ENCODE measurements around the gene CDH13.

CDH13 gene

DNA sequence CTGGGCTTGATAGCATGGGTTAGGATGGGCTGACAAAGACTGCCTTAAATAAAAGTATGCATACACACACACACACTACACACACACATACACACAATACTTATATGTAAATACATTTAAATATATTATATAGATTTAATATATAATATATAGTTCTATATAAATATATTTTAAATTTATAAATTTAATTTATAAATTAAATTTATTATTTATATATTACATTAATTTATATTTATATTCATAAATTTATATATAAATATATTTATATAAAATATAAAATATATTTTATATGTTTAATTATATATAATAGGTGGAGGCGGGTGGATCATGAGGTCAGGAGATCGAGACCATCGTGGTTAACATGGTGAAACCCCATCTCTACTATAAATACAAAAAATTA lies 83.2 kb downstream of the CDH13 start:
- TF ChIP-seq POLR2AphosphoS5 (IDR thresholded peaks at IDR 0.05; ENCODE audit: low read depth, low read length) (no peak), FOXP2 (optimal IDR thresholded peaks at IDR 0.05; ENCODE audit: borderline replicate concordance, extremely low read depth, extremely low read length, insufficient read depth) (no peak), TAF1 (IDR thresholded peaks at IDR 0.05; ENCODE audit: borderline replicate concordance, insufficient read depth, low read length) (no peak), SIN3A (IDR thresholded peaks at IDR 0.05; ENCODE audit: borderline replicate concordance, insufficient read depth, low read length) (no peak)
- TF ChIP-seq, protein P1, sequence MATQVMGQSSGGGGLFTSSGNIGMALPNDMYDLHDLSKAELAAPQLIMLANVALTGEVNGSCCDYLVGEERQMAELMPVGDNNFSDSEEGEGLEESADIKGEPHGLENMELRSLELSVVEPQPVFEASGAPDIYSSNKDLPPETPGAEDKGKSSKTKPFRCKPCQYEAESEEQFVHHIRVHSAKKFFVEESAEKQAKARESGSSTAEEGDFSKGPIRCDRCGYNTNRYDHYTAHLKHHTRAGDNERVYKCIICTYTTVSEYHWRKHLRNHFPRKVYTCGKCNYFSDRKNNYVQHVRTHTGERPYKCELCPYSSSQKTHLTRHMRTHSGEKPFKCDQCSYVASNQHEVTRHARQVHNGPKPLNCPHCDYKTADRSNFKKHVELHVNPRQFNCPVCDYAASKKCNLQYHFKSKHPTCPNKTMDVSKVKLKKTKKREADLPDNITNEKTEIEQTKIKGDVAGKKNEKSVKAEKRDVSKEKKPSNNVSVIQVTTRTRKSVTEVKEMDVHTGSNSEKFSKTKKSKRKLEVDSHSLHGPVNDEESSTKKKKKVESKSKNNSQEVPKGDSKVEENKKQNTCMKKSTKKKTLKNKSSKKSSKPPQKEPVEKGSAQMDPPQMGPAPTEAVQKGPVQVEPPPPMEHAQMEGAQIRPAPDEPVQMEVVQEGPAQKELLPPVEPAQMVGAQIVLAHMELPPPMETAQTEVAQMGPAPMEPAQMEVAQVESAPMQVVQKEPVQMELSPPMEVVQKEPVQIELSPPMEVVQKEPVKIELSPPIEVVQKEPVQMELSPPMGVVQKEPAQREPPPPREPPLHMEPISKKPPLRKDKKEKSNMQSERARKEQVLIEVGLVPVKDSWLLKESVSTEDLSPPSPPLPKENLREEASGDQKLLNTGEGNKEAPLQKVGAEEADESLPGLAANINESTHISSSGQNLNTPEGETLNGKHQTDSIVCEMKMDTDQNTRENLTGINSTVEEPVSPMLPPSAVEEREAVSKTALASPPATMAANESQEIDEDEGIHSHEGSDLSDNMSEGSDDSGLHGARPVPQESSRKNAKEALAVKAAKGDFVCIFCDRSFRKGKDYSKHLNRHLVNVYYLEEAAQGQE (IDR thresholded peaks at IDR 0.05; ENCODE audit: insufficient read depth in 1 of 2, low read depth in 2 of 2, low read length in 2 of 2): no peak

DNA sequence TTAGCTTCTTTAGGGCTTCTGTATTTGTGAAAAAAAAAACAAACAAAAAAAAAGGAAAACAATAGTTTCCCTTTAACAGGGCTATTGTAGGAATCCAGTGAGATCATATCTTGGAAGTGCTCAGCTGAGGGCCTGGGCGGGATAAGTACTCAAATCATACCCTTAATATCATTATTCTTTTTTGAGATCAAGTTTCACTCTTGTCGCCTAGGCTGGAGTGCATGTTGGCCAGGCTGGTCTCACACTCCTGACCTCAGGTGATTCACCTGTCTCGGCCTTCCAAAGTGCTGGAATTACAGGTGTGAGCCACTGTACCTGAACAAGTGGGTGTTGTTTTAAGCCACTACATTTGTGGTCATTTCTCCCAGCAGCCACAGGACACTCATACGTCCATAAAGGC lies 87.0 kb downstream of the CDH13 start:
- TF ChIP-seq TAF1 (IDR thresholded peaks at IDR 0.05; ENCODE audit: borderline replicate concordance, insufficient read depth, low read length): no peak
- TF ChIP-seq POLR2AphosphoS5 (IDR thresholded peaks at IDR 0.05; ENCODE audit: low read depth, low read length): no peak
- TF ChIP-seq, protein P1 (IDR thresholded peaks at IDR 0.05; ENCODE audit: insufficient read depth in 1 of 2, low read depth in 2 of 2, low read length in 2 of 2): no peak
- no peak for TF ChIP-seq SIN3A (IDR thresholded peaks at IDR 0.05; ENCODE audit: borderline replicate concordance, insufficient read depth, low read length)
- TF ChIP-seq FOXP2 (optimal IDR thresholded peaks at IDR 0.05; ENCODE audit: borderline replicate concordance, extremely low read depth, extremely low read length, insufficient read depth): no peak

DNA sequence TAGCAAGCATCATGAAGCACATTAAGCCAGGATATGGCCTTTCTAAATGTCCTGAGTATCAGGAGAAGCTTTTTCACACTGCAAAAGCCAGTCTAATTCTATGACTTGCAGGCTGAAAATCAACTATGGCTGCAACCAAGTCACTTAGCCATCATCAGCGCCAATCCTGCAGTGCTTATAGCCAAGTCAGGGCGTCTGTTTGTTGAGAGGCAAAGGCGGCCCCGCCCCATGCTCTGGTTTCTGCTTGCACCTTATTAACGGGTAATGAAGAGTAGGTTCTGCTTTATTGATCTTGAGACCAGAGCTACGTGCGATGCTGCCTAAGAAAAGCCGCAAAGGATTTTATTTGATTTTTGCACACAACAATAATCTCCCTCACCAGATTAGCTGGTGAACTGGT lies 88.4 kb downstream of the CDH13 start:
- no peak for TF ChIP-seq TAF1 (IDR thresholded peaks at IDR 0.05; ENCODE audit: borderline replicate concordance, insufficient read depth, low read length)
- TF ChIP-seq SIN3A (IDR thresholded peaks at IDR 0.05; ENCODE audit: borderline replicate concordance, insufficient read depth, low read length): no peak
- TF ChIP-seq FOXP2 (optimal IDR thresholded peaks at IDR 0.05; ENCODE audit: borderline replicate concordance, extremely low read depth, extremely low read length, insufficient read depth): no peak
- TF ChIP-seq, protein P1 (IDR thresholded peaks at IDR 0.05; ENCODE audit: insufficient read depth in 1 of 2, low read depth in 2 of 2, low read length in 2 of 2): no peak
- no peak for TF ChIP-seq POLR2AphosphoS5 (IDR thresholded peaks at IDR 0.05; ENCODE audit: low read depth, low read length)

DNA sequence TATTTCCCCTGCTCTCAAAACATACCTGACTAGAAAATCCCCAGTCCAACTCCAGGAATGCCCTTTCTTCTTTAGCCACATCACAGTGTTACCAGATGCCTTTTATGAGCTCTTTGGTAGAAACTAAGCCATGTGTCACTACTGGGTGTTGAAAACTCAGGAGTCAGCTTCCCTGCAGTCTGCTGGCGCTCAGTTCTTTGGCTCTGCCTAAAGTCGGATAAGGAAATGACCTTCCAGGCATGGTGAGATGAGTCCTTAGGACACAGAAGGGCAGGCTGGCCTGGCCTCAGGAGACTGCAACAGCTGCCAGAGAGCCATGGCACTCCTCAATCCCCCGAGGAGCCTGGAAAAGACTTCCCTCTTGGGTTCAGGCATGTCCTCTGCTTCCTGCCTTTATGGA lies 89.1 kb downstream of the CDH13 start:
- TF ChIP-seq SIN3A (IDR thresholded peaks at IDR 0.05; ENCODE audit: borderline replicate concordance, insufficient read depth, low read length) (no peak), TAF1 (IDR thresholded peaks at IDR 0.05; ENCODE audit: borderline replicate concordance, insufficient read depth, low read length) (no peak), FOXP2 (optimal IDR thresholded peaks at IDR 0.05; ENCODE audit: borderline replicate concordance, extremely low read depth, extremely low read length, insufficient read depth) (no peak), POLR2AphosphoS5 (IDR thresholded peaks at IDR 0.05; ENCODE audit: low read depth, low read length) (no peak)
- TF ChIP-seq, protein P1 (IDR thresholded peaks at IDR 0.05; ENCODE audit: insufficient read depth in 1 of 2, low read depth in 2 of 2, low read length in 2 of 2): no peak

DNA sequence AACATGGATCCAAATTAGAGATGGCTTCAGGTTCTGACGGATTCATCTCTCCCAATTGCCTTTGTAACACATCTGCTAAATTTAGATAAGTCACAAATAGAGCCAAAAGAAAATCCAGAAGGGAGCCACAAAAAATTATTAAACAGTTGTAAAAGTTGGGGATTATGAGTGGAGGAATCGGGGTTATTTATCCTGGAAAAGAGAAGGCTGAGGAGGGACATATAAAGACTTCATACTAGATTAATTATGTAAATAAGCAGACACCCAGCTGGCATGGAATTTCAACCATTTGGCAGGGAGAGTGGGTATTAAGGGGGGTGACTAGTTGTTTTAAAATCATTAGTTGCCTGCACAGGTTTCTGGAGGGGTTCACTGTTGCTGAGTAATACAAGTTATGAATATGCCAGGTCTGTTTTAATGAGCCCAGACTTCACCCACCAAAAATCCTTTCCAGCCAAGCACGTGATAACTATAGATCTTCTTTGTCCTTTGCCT lies 89.6 kb downstream of the CDH13 start:
- TF ChIP-seq, protein P1 (IDR thresholded peaks at IDR 0.05; ENCODE audit: insufficient read depth in 1 of 2, low read depth in 2 of 2, low read length in 2 of 2): no peak
- TF ChIP-seq FOXP2 (optimal IDR thresholded peaks at IDR 0.05; ENCODE audit: borderline replicate concordance, extremely low read depth, extremely low read length, insufficient read depth) (no peak), POLR2AphosphoS5 (IDR thresholded peaks at IDR 0.05; ENCODE audit: low read depth, low read length) (no peak), SIN3A (IDR thresholded peaks at IDR 0.05; ENCODE audit: borderline replicate concordance, insufficient read depth, low read length) (no peak), TAF1 (IDR thresholded peaks at IDR 0.05; ENCODE audit: borderline replicate concordance, insufficient read depth, low read length) (no peak)
